Smooth muscle cell (in vitro differentiated cells): ENCODE data around the gene INO80. TPM values are rescaled to one million over a fixed set of nuclear protein-coding genes. Genes with fewer than 3 reads are reported as not detected.

ENCODE experiments used
- DNase-seq: peaks from one replicate; lab custom pipeline; 2025; ENCODE audit not compliant: unreplicated experiment; lab: John Stamatoyannopoulos, UW
- H2AFZ ChIP-seq: fragments of 200-600 bp; sonication (generic); 2 replicates; pipeline ENCODE4 v1.6.0; 2016; ENCODE audit warnings: antibody characterized with exemption, low read depth, mild to moderate bottlenecking
- H3F3A ChIP-seq: fragments of 200-600 bp; sonication (generic); 2 replicates; pipeline ENCODE4 v1.6.0; 2017; ENCODE audit warnings: antibody characterized with exemption, low read depth
- H3K27ac ChIP-seq: fragments of 200-600 bp; sonication (generic); 2 replicates; pipeline ENCODE4 v1.5.1; 2016; ENCODE audit warnings: low read depth, mild to moderate bottlenecking
- H3K27me3 ChIP-seq: fragments of 200-600 bp; sonication (generic); 2 replicates; pipeline ENCODE4 v1.6.1; 2016; ENCODE audit warnings: low read depth, mild to moderate bottlenecking
- H3K36me3 ChIP-seq: fragments of 200-600 bp; sonication (generic); 2 replicates; pipeline ENCODE4 v1.5.1; 2016; ENCODE audit warnings: low read depth
- H3K4me1 ChIP-seq: fragments of 200-600 bp; sonication (generic); 2 replicates; pipeline ENCODE4 v1.5.1; 2016; ENCODE audit warnings: low read depth
- H3K4me2 ChIP-seq: fragments of 200-600 bp; sonication (generic); 2 replicates; pipeline ENCODE4 v1.6.0; 2016; ENCODE audit warnings: mild to moderate bottlenecking
- H3K4me3 ChIP-seq: fragments of 200-600 bp; sonication (generic); 2 replicates; pipeline ENCODE4 v1.5.1; 2016; ENCODE audit warnings: mild to moderate bottlenecking
- H3K79me2 ChIP-seq: fragments of 200-600 bp; sonication (generic); 2 replicates; pipeline ENCODE4 v1.6.0; 2016; ENCODE audit warnings: low read depth, mild to moderate bottlenecking
- H3K9ac ChIP-seq: fragments of 200-600 bp; sonication (generic); 2 replicates; pipeline ENCODE4 v1.6.0; 2016; ENCODE audit warnings: low read depth
- H3K9me3 ChIP-seq: fragments of 200-600 bp; sonication (generic); replicated peaks from 2 replicates; pipeline ENCODE4 v1.5.1; 2016; ENCODE audit warnings: low read depth
- H4K20me1 ChIP-seq: fragments of 200-600 bp; sonication (generic); 2 replicates; pipeline ENCODE4 v1.6.0; 2016; ENCODE audit warnings: low read depth
- WGBS: methylation state at CpG from one replicate; pipeline ENCODE4 v1.1.7; 2016; ENCODE audit warnings: low lambda C conversion rate; 5-methylcytosine and 5-hydroxymethylcytosine counted together
- polyA plus RNA-seq: library from polyadenylated mRNA; unstranded; fragments of >200 nt; fragmentation: Nextera tagmentation; extraction: Ambion mirVana; gene quantifications from 2 replicates; pipeline ENCODE4 v1.2.1, GENCODE V29; 2016
- total RNA-seq: library from RNA; depleted of rRNA; stranded (reverse); fragments of >200 nt; gene quantifications from 2 replicates; pipeline ENCODE4 v1.2.3, GENCODE V29; 2014
- TF ChIP-seq, protein P1 (sequence below): fragments of 200-600 bp; sonication (generic); IDR thresholded peaks from 2 replicates; pipeline ENCODE4 v1.5.1; 2017; ENCODE audit warnings: borderline replicate concordance, mild to moderate bottlenecking, antibody characterized with exemption; ENCODE audit not compliant: insufficient read depth, poor library complexity, severe bottlenecking

INO80 gene
- total and polyA plus RNA-seq, 2 experiments from 2014 or later = 4.4 to 8.3 TPM

DNA sequence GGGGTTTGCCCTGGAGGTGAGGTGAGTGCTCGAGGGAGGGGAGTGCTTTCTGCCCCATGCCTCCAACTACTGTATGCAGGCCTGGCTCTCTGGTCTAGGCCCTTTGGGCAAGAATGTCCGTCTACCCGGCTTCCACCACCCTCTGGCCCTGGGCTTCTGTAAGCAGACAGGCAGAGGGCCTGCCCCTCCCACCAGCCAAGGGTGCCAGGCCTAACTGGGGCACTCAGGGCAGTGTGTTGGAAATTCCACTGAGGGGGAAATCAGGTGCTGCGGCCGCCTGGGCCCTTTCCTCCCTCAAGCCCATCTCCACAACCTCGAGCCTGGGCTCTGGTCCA, 177.6 kb downstream of the INO80 start:
- H3F3A ChIP-seq = peaks cover 8% of the 10 kb centered on the region
- H3K9me3 ChIP-seq = no peaks in the 10 kb centered on the region
- no peak overlapping the region for H3K4me2 ChIP-seq
- no peak for DNase-seq
- TF ChIP-seq, protein P1, sequence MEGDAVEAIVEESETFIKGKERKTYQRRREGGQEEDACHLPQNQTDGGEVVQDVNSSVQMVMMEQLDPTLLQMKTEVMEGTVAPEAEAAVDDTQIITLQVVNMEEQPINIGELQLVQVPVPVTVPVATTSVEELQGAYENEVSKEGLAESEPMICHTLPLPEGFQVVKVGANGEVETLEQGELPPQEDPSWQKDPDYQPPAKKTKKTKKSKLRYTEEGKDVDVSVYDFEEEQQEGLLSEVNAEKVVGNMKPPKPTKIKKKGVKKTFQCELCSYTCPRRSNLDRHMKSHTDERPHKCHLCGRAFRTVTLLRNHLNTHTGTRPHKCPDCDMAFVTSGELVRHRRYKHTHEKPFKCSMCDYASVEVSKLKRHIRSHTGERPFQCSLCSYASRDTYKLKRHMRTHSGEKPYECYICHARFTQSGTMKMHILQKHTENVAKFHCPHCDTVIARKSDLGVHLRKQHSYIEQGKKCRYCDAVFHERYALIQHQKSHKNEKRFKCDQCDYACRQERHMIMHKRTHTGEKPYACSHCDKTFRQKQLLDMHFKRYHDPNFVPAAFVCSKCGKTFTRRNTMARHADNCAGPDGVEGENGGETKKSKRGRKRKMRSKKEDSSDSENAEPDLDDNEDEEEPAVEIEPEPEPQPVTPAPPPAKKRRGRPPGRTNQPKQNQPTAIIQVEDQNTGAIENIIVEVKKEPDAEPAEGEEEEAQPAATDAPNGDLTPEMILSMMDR = no peak
- H3K36me3 ChIP-seq = no peaks in the 10 kb centered on the region
- H3K9ac ChIP-seq = no peak overlapping the region
- H3K4me3 ChIP-seq = no peak overlapping the region
- H3K27me3 ChIP-seq = peaks cover 9% of the 10 kb centered on the region
- WGBS = 96% methylated on average over 6 of the region's 6 CpGs
- peaks cover 5% of the 10 kb centered on the region for H3K4me1 ChIP-seq
- H3K79me2 ChIP-seq = no peaks in the 10 kb centered on the region
- no peaks in the 10 kb centered on the region for H4K20me1 ChIP-seq
- H2AFZ ChIP-seq = no peak overlapping the region
- no peak overlapping the region for H3K27ac ChIP-seq

DNA sequence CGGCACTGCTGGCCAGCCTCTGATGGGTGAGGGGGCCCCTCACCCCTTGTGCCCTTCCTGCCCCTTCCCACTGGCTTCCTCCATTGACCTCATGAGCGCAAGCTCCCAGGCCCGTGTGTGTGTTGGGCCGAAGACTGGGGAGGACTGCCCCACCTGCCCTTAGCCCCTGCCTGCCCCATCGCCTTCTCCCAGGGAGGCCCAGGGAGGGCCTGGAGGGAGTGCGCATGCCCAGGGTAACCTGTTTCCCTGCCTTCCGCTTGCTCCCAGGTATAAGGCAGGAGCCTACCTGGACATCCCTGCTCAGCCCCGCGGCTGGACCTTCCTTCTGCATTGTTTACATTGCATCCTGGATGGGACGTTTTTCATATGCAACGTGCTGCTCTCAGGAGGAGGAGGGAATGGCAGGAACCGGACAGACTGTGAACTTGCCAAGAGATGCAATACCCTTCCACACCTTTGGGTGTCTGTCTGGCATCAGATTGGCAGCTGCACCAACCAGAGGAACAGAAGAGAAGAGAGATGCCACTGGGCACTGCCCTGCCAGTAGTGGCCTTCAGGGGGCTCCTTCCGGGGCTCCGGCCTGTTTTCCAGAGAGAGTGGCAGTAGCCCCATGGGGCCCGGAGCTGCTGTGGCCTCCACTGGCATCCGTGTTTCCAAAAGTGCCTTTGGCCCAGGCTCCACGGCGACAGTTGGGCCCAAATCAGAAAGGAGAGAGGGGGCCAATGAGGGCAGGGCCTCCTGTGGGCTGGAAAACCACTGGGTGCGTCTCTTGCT, 178.1 kb downstream of the INO80 start:
- peaks cover 8% of the 10 kb centered on the region for H3F3A ChIP-seq
- H3K27me3 ChIP-seq = peaks cover 14% of the 10 kb centered on the region
- no peak overlapping the region for H3K27ac ChIP-seq
- no peak overlapping the region for H2AFZ ChIP-seq
- no peak overlapping the region for H3K4me2 ChIP-seq
- H3K9ac ChIP-seq = no peak overlapping the region
- no peaks in the 10 kb centered on the region for H3K36me3 ChIP-seq
- H3K4me1 ChIP-seq = peaks cover 5% of the 10 kb centered on the region
- 84% methylated on average over 19 of the region's 19 CpGs for WGBS
- TF ChIP-seq, protein P1 = no peak
- no peaks in the 10 kb centered on the region for H4K20me1 ChIP-seq
- H3K9me3 ChIP-seq = no peaks in the 10 kb centered on the region
- H3K79me2 ChIP-seq = no peaks in the 10 kb centered on the region
- no peak overlapping the region for H3K4me3 ChIP-seq
- DNase-seq = no peak

DNA sequence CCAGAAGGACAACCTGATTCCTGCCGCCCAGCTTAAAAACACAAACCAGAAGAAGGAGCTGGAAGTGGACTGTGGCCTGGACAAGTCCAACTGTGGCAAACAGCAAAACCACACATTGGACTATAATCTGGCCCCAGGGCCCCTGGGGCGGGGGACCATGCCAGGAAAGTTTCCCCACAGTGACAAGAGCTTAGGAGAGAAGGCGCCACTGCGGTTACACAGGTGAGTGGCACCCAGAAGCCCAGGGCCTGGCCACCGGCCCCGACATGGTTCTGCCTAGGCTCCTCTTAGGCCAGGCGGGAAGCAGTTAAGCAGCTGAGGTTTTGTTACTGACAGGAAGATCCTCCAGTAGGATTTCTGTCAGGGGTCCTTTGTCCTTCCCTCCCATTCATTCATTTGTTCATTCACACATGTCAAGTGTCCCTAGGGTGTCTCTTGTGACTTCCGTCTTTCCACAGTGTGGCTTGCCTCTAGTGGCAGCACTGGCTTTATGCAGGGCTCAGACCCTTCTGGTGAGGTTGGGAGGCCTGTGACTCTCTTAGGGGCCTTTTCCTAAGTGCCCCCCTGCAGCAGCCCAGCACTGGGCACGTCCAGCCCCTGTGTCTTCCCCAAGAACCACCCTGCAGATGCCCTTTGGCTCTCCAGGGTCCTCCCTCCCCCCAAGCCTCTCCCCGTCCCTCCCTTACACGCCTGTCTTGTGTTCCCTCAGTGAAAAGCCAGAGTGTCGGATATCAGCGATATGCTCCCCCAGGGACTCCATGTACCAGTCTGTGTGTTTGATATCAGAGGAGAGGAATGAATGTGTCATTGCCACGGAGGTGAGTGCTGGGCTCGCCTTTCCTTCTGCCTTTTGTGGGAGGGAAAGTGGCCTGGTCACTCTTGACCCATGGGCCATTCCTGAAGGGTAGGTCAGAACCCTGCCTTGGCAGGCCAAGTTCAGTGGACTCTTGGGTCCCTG, 179.1 kb downstream of the INO80 start:
- no peak for DNase-seq
- WGBS = 88% methylated on average over 15 of the region's 15 CpGs

More for the DNA sequence above, 179.1 kb downstream of the INO80 start:
- Histone ChIP-seq H3F3A (peaks cover under 1% of the 10 kb centered on the region), H4K20me1 (no peaks in the 10 kb centered on the region), H3K27ac (no peak overlapping the region), H3K9me3 (no peaks in the 10 kb centered on the region), H2AFZ (no peak overlapping the region), H3K9ac (no peak overlapping the region), H3K4me3 (no peak overlapping the region), H3K4me2 (no peak overlapping the region), H3K4me1 (peaks cover 5% of the 10 kb centered on the region), H3K79me2 (no peaks in the 10 kb centered on the region), H3K36me3 (no peaks in the 10 kb centered on the region), H3K27me3 (peaks cover 24% of the 10 kb centered on the region)
- TF ChIP-seq, protein P1 = no peak
